Aorta (tissue), 5 donors: ENCODE data around the gene KCNA3. TPM values are rescaled to one million over a fixed set of nuclear protein-coding genes. Genes with fewer than 3 reads are reported as not detected.

Experiments used
- ATAC-seq: fragments of 200-7000 bp; cut with Tn5 transposase; one replicate; pipeline ENCODE4 v1.9.1; 2022; ENCODE audit warnings: moderate library complexity; ENCODE audit not compliant: low FRiP score
- DNase-seq, 2 donors: peaks; one replicate each; pipeline ENCODE4 v3.0.0-alpha.2; 2020
- H3K27ac ChIP-seq, 2 donors: one replicate each; pipeline ENCODE4 v1.5.1; 2013; ENCODE audit warnings: low read length in 2 of 2, mild to moderate bottlenecking in 2 of 2, moderate library complexity in 2 of 2, control low read depth in 1 of 2, inconsistent platforms in 1 of 2, low read depth in 1 of 2
- H3K27me3 ChIP-seq, 2 donors: one replicate each; pipeline ENCODE4 v1.6.1; 2013; ENCODE audit warnings: control low read depth in 1 of 2, low read length in 1 of 2, mild to moderate bottlenecking in 1 of 2, moderate library complexity in 1 of 2; ENCODE audit not compliant: insufficient read depth in 2 of 2, control insufficient read depth in 1 of 2
- H3K36me3 ChIP-seq, 2 donors: one replicate each; pipeline ENCODE4 v1.6.1; 2013; ENCODE audit warnings: control low read depth in 1 of 2, low read length in 1 of 2, mild to moderate bottlenecking in 1 of 2; ENCODE audit not compliant: insufficient read depth in 2 of 2, control insufficient read depth in 1 of 2
- H3K4me1 ChIP-seq, 2 donors: one replicate each; pipeline ENCODE4 v1.6.1; 2013; ENCODE audit warnings: low read length in 2 of 2, control low read depth in 1 of 2, mild to moderate bottlenecking in 1 of 2, moderate library complexity in 1 of 2; ENCODE audit not compliant: insufficient read depth in 2 of 2, control insufficient read depth in 1 of 2
- H3K4me3 ChIP-seq, 2 donors: one replicate each; pipeline ENCODE4 v1.5.1; 2013; ENCODE audit warnings: low read length in 2 of 2, control low read depth in 1 of 2, mild to moderate bottlenecking in 1 of 2
- H3K9me3 ChIP-seq: one replicate; pipeline ENCODE4 v1.6.1; 2013; ENCODE audit warnings: mild to moderate bottlenecking, low read length; ENCODE audit not compliant: control insufficient read depth
- WGBS, 2 donors: extraction: QIAGEN DNeasy Blood & Tissue Kit; methylation state at CpG; one replicate each; pipeline ENCODE4 v1.1.7; 2013; 5-methylcytosine and 5-hydroxymethylcytosine counted together
- intact Hi-C, 2 donors: fragments of 100-400 bp; cut with DNase I; formaldehyde crosslinking; loops; one replicate each; pipeline versions ENCODE4 v1.14.2 to v1.15.0; 2022
- polyA plus RNA-seq, 2 donors: library from polyadenylated mRNA; stranded (reverse); fragments of 200-250 nt; gene quantifications; one replicate each; pipeline ENCODE4 v1.2.3, GENCODE V29; 2013
- total RNA-seq, 2 donors: library from RNA; stranded (reverse); fragmentation: NEBNext Ultra II Directional; extraction: Animal tissue kit (Norgen Biotek cat#: 25700); gene quantifications; one replicate each; pipeline ENCODE4 v1.2.1, GENCODE V29; 2021
- donor health status: healthy with polysubstance abuse.
- donor health status: Bipolar disorder and iron deficiency.
- donor health status: DM: no; HTN: no; CAD: no.
- donor health status: DM: no; HTN: no; CAD: no.
- donor health status: DM: yes; HTN: yes; CAD: no.

Gene KCNA3
- total and polyA plus RNA-seq, 4 donors, result 0.97 to 2.4 TPM; not detected in 2

DNA sequence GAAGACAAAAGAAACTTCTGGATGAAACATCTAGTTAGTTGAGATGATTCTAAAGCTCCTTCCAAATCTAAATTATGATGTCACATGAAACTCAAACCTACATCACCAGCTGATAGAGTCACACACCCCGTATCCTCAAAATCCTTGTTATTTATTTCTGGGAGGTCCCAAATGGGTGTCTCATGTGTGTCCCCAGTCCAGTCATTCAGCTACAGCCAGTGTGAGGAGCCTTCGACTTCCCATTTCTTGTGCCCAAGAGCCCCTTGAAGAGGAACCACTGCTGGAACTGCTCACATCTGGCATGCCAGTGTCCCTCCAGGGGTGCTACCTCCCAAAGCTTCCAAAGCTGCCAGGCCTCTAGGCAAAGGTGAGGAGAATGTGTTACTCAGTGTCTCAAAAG lies 32.5 kb upstream of the KCNA3 start:
- no peaks in the 10 kb centered on the region for H3K9me3 ChIP-seq
- WGBS, 2 donors, result 81 to 87% methylated on average over 2 of the region's 2 CpGs
- intact Hi-C loops, result no loop called here
- DNase-seq (no peak), ATAC-seq (no peak)
- H3K27ac ChIP-seq, result no peak overlapping the region
- H3K36me3 ChIP-seq, result no peaks in the 10 kb centered on the region
- no peaks in the 10 kb centered on the region for H3K4me1 ChIP-seq
- no peak overlapping the region for H3K4me3 ChIP-seq
- no peaks in the 10 kb centered on the region for H3K27me3 ChIP-seq

DNA sequence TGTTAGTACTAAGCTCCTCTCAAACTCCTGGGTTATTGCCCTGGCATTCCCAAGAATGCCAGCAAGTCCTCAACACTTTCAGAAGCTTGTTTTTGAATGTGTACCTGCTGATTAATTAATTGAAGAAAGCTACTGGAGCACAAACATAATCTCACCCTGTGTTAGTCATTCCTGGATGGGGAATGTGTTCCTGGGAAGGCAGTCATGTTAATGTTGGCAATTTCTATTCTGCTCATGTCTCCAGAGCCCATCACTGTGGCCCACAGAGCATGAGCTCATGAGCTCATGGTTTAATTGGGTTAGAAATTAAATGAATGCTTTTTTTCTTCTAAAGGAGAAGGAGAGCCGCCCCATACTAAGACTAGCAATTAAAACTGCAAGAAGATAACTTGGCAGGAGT lies 31.9 kb upstream of the KCNA3 start:
- 48 to 64% methylated on average over 1 of the region's 1 CpG for WGBS, 2 donors
- no peaks in the 10 kb centered on the region for H3K9me3 ChIP-seq
- ATAC-seq (no peak), DNase-seq (no peak)
- no peaks in the 10 kb centered on the region for H3K27me3 ChIP-seq
- no peaks in the 10 kb centered on the region for H3K4me1 ChIP-seq
- no peaks in the 10 kb centered on the region for H3K36me3 ChIP-seq
- intact Hi-C loops, result no loop called here
- no peak overlapping the region for H3K27ac ChIP-seq
- H3K4me3 ChIP-seq, result no peak overlapping the region

DNA sequence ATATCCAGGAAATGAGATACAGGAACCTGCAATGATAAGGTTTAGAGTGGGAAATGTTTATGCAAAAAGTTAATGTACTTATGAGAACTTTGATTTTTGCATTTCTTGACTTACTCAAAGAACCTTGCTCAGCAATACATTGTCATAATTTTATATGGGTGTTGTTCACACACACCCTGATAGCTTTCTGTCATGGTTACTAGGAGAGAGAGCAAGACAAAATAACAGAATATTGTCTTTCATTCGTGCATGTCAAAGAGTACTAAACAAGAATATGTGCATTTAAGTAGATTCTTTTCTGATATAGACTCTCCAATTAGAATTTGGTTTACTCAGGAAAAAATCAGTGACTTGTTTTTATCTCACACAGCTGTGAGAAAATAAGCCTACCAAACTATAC lies 27.5 kb upstream of the KCNA3 start:
- 65 to 68% methylated on average over 1 of the region's 1 CpG for WGBS, 2 donors

DNA sequence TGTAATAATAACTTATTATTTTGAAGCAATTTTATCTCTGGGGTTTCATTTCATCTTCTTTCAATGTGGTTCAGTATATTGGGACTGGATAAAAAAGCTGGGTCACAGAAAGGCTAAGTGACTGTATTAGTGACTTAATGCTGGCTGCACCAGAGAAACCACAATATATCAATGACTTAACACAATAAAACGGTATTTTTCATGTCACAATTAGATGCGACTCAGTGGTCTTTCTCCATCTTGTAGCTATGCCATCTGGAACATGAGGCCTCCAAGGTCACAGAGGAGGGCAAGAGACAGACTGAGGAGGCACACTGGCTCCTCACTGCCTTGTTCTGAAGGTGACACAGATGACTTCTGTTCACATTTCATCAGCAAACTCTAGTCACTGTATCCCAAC lies 26.0 kb upstream of the KCNA3 start:
- intact Hi-C loops, result no loop called here
- ATAC-seq (no peak), DNase-seq (no peak)
- Histone ChIP-seq H3K4me1 (no peaks in the 10 kb centered on the region), H3K9me3 (no peaks in the 10 kb centered on the region), H3K27me3 (no peaks in the 10 kb centered on the region), H3K36me3 (no peaks in the 10 kb centered on the region), H3K27ac (no peak overlapping the region), H3K4me3 (no peak overlapping the region)
- 67 to 85% methylated on average over 2 of the region's 2 CpGs for WGBS, 2 donors

More for the DNA sequence above, 27.5 kb upstream of the KCNA3 start:
- DNase-seq, result no peak
- Histone ChIP-seq H3K36me3 (no peaks in the 10 kb centered on the region), H3K9me3 (no peaks in the 10 kb centered on the region), H3K4me1 (no peaks in the 10 kb centered on the region), H3K4me3 (no peak overlapping the region), H3K27me3 (no peaks in the 10 kb centered on the region), H3K27ac (no peak overlapping the region)
- ATAC-seq, result no peak
- intact Hi-C loops, result no loop called here

DNA sequence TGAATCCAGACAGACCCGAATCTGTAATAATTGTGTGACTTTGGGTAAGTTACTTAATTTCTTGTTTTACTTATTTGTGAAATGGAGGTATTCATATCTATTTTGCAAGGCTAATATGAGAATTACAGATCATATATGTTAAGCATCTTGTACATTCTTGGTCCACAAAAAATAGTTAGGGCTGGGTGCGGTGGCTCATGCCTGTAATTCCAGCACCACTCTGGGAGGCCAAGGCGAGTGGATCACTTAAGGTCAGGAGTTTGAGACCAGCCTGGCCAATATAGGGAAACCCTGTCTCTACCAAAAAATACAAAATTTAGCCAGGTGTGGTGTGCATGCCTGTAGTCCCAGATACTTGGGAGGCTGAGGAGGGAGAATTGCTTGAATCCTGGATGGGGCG lies 22.9 kb upstream of the KCNA3 start:
- H3K27ac ChIP-seq, result no peak overlapping the region
- no peaks in the 10 kb centered on the region for H3K9me3 ChIP-seq
- no peaks in the 10 kb centered on the region for H3K4me1 ChIP-seq
- H3K27me3 ChIP-seq, result no peaks in the 10 kb centered on the region
- H3K36me3 ChIP-seq, result no peaks in the 10 kb centered on the region
- ATAC-seq, result no peak
- no peak for DNase-seq
- WGBS, 2 donors, result 88 to 91% methylated on average over 4 of the region's 4 CpGs
- no peak overlapping the region for H3K4me3 ChIP-seq
- intact Hi-C loops, result no loop called here

DNA sequence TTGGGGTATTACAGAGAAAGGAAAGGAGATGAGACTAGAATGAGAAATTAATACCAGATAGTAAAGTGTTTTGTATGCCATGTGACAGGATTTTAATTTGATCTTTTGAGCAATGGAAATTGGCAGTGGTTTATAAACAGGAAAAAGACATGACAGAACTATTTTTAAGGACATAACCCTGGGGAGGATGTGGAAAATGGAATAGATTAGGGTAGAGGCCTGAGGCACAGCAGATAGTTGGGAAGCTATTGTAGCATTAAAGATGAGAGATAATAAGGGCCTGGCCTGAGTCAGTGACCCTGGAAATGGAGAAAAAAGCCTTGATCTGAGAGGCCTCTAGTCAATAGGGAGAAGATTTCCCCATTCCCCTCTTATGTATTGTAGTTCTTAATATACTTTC lies 22.1 kb upstream of the KCNA3 start:
- H3K27ac ChIP-seq, result no peak overlapping the region
- no peaks in the 10 kb centered on the region for H3K9me3 ChIP-seq
- DNase-seq, result no peak
- no peak overlapping the region for H3K4me3 ChIP-seq
- H3K36me3 ChIP-seq, result no peaks in the 10 kb centered on the region
- intact Hi-C loops, result no loop called here
- no peaks in the 10 kb centered on the region for H3K4me1 ChIP-seq
- no peaks in the 10 kb centered on the region for H3K27me3 ChIP-seq
- no peak for ATAC-seq

DNA sequence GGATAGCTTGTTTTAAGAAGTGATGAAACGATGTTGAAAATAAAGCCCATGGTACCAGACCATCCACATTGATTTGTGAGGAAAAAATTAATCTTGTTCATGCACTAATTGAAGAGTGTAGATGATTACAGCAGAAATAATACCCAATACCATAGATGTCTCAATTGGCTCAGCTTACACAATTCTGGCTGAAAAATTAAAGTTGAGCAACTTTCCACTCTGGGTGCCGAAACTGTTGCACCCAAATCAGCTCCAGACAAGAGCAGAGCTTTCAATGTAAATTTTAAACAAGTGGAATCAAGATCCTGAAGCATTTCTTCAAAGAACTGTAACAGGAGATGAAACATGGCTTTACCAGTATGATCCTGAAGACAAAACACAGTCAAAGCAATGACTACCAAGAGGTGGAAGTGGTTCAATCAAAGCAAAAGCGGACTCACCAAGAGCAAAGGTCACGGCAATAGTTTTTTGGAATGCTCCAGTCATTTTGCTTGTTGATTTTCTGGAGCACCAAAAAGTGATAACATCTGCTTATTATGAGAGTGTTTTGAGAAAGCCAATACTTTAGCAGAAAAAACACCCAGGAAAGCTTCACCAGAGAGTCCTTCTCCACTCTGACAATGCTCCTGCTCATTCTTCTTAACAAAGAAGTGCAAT lies 16.1 kb upstream of the KCNA3 start:
- H3K9me3 ChIP-seq, result no peaks in the 10 kb centered on the region
- intact Hi-C loops, result no loop called here
- no peak overlapping the region for H3K27ac ChIP-seq
- no peaks in the 10 kb centered on the region for H3K36me3 ChIP-seq
- DNase-seq, result no peak
- no peaks in the 10 kb centered on the region for H3K4me1 ChIP-seq
- no peak for ATAC-seq
- H3K4me3 ChIP-seq, result no peak overlapping the region
- 72 to 83% methylated on average over 4 of the region's 4 CpGs for WGBS, 2 donors
- H3K27me3 ChIP-seq, result no peaks in the 10 kb centered on the region

DNA sequence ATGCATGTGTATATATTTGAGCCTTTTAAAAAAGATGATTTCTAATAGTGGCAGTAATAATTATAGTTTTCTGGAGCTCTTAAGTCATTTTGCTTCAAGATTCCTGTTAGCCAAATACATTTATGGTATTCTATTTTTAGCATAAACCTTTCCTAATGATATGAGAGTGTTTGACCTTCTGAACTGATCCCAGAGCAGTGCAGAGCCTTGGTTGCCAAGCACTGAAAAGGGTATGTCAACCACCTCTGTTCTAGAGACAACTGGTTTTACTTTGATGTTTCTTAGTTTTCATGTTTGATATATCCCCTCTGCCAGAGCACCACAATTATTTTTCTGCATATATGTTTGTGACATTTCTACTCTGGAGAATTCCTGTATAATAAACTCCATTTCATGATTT lies 15.1 kb upstream of the KCNA3 start:
- Histone ChIP-seq H3K36me3 (no peaks in the 10 kb centered on the region), H3K4me3 (no peak overlapping the region), H3K9me3 (no peaks in the 10 kb centered on the region), H3K27ac (no peak overlapping the region), H3K4me1 (no peaks in the 10 kb centered on the region), H3K27me3 (no peaks in the 10 kb centered on the region)
- intact Hi-C loops, result no loop called here
- ATAC-seq (no peak), DNase-seq (no peak)

DNA sequence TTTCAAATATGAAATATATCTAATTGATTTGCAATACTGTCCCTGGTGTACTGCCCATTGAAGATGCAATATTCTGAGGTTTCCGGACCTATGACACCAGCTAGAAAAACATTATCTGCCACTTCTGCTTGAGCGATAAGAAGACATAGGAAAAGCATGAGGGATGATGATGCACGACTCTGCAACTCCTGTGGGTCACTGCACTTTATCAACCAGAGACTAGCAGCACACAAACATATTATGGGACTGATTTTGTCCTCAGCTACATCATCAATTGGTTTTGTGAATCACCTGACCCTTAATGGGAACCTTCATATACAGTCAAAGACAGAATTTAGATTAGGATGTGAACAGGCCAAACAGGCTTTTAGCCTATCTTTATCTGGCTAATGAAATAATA lies 13.8 kb upstream of the KCNA3 start:
- intact Hi-C loops, result no loop called here
- no peak for ATAC-seq
- no peaks in the 10 kb centered on the region for H3K4me1 ChIP-seq
- DNase-seq, result no peak
- no peak overlapping the region for H3K27ac ChIP-seq
- 68 to 75% methylated on average over 3 of the region's 3 CpGs for WGBS, 2 donors
- H3K9me3 ChIP-seq, result no peaks in the 10 kb centered on the region
- no peaks in the 10 kb centered on the region for H3K27me3 ChIP-seq
- H3K4me3 ChIP-seq, result no peak overlapping the region
- no peaks in the 10 kb centered on the region for H3K36me3 ChIP-seq
